NOMO-1 (cell line): Measurements from ENCODE around the gene ZMIZ1.

ENCODE experiments used
- DNase-seq, 2 experiments: peaks; one replicate each; lab custom pipeline; 2025; ENCODE audit not compliant: unreplicated experiment in 2 of 2; lab: John Stamatoyannopoulos, UW

Gene ZMIZ1

DNA sequence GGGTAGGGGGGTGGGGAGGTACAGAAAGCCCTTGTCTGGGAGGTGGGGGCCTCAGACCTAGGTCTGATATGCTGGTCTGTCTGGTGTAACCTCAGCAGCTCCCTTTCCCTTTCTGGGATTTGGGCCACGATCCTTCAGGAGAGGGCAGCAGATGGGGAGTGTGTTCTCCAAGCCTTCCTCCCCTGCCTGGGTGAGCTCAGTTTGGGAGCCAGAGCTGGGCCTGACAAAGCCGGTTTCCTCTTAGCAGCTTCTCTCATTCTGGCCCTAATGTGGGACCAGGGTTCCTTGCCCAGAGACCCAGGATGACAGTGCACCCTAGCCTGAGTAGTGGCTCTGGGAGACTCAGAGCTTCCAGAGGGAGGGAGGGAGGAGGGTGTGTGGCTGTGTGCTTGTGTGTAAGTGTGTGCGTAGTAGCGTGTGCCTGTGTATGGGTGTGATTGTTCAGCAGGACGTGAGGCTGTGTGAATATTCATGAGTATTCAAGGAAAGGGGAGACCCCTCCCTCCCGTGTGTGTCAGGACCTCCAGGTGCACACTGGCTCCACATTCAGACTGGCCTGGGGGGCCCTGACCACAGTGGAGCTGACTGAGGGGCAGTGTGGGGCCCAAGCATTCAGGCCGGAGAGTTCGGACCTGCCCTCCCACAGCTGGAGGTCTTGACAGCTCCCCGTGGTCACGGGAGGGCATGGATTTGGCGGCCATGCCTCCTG, 96.5 kb downstream of the ZMIZ1 start:
- DNase-seq = no peak

DNA sequence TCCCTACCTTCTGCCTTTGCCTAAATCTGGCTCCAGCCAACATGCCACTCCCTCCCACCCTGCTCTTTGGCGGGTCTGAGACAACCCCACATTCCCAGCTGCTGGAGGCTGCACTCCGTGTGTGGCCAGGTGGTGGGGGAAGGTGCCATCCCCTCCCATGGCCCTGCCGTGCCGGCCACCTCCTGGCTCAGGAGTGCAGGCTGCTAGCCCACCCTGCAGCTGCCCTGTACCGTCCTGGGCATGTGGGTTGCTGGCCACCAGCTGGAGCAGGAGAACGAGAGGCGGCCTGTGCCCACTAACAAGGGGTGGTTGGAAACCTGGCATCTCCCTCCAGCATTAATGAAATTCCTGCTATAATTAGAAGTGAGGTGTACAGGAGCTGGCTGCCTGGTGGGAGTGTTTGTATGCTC, 97.6 kb downstream of the ZMIZ1 start:
- no peak for DNase-seq

DNA sequence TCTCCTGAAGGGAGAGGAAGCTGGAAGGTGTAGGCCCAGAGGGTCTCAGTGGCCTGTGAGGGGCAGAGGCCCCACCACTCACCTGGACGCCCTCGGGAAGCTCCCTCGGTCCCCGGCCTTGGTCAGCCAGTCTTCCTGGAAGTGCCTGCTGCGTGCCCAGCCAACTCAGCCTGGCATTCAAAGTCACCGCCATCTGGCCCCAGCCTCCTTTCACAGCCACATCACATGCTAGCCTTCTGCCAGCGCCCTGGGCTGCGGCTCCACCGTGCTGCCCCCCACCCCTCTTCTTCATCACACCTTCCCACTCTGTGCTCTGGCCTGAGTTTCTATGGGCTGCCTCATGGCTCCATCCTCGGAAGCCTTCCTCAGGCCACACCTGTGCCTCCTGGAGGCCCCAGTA, 98.0 kb downstream of the ZMIZ1 start:
- no peak for DNase-seq

DNA sequence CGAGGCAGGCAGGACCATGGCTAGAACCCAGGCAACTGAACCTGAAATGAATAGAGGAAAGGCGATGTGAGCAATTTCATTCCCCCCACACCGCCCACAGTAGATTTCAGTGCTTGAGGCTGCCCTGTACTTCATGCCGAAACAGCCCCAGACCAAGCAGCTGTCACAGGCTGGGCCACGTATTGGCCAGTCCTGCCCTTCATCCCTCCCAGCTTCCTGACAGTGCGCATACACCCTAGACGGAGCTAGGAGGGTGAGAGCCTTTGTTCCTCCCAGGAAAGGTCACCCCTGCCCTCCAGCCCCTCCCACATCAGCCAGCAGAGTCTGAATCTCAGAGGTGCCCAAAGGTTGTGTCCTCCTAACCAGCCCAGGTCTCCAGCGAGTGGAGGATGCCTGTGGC, 98.8 kb downstream of the ZMIZ1 start:
- no peak for DNase-seq

DNA sequence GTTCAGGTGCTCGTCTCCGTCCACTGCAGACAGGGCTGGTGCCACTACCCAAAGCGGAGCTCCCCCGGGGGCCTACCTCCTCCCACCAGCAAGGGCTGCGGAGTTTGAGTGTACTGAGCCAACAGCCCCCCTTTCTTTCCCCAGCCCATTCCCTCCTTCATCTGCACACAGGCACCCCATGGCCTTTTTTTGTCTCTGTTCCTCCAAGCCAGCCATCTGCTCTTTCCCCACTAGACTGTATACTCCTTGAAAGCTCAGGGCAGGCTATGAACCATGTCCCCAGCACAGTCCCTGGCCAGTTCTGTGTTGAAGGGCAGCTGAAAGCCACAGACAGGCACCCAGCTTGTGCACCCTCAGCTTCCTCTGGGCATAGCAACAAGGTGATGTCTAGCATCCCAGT, 99.4 kb downstream of the ZMIZ1 start:
- no peak for DNase-seq

DNA sequence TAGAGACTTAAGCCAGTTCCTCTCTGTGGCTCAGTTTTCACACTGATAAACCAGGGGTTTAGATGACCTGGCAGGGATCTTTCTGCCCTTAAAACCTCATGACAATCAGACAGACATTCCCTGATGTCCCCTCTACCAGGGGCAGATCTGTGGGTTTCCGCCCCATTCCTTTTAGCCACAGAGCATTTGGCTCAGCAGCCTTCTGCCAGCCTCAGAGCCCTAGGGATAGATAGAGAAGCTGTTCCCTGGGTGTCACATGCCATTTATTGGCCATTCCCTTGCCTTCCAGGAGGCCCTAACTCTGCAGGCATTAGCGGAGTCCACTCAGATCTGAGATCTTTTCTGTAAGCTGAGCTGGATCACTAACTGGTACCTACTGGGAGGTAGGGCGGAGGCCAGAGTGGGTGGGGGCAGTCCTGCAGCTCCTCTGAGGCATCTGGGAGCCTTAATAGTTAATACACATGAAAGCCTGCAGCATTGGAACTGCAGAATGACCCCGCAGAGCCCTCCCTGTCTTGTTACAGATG, 101.5 kb downstream of the ZMIZ1 start:
- DNase-seq = no peak

DNA sequence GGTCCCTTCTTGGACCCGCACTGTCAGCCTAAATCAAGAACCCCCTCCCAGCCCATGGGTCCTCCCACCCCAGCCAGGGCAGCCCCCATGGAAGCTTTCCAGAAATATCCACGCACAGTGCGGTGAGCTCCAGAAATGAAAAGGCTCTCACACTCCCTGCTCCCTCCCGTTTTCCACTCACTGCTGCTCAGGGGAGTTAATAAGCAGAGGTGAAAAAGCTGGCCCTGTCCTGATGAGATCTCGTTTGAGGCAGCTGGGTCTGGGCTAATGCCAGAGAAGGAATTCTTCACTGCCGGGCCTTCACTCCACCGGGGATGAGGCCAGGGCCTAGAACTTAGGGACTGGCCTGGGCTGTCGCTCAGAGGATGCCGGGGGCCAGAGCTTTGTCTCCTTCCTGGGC, 102.2 kb downstream of the ZMIZ1 start:
- no peak for DNase-seq

DNA sequence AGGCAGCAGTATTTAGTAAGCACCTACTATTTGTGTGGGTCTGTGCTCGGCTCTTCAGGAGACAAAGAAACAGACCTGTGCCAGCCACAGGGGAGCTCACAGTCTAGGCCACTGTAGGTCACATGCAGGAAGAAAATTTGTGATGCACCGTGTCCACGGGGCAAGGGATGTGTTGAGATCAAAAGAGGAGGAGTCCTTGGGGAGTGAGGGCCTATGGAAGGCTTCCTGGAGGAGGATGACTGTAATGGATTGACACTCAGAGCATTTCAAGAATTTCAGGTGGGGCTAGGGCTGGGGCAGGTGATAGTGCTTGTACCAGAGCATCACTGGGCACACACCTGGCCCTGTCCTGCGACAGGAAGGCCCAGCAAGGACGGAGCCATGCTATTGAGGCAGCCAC, 102.7 kb downstream of the ZMIZ1 start:
- DNase-seq = no peak

DNA sequence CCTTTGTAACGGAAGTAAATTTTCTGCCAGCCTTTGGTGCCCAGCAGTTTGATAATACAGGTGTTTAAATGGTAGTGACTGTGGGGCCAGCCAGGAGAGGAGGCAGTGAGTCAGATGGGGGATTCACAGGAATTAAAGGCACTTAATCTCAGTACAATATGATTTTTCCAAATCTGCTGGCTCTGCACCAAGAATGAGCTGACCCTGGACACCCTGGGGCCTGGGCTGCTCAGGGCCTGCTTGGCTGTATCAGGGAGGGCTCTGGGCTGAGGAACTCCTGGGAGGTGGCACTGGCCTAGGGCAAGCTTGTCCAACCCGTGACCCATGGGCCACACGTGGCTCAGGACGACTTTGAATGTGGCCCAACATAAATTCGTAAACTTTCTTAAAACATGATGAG, 104.1 kb downstream of the ZMIZ1 start:
- no peak for DNase-seq

DNA sequence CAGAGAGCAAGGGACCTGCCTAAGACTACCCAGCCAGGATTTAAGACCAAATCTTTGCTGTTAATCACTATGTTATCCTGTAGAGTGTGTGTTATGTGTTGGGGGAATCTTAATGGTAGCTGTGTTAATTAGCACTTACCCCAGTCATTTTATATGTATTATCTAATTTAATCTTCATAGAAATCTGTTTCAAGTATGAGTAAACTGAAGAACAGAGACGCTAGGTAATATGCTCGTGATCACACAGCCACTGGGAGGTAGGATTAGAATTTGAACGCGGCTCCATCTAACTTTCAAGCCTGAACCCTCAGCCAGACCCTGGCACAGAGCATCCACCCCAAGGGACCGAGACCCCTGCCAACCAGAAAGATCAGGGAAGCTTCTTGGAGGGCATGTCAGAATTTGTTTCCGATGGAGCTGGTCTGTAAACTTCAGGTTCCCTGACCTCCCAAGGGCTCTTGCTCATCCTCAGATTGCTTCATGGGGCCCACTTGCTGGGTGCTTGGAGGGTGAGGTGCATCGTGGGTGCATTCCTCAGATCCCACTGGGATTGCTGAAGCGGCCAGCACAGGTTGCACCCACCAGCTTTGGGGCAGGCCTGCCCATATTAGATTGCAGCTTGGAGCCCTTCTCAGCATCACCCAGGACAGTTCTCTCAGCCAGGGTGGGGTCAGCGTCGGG, 105.0 kb downstream of the ZMIZ1 start:
- DNase-seq = no peak

DNA sequence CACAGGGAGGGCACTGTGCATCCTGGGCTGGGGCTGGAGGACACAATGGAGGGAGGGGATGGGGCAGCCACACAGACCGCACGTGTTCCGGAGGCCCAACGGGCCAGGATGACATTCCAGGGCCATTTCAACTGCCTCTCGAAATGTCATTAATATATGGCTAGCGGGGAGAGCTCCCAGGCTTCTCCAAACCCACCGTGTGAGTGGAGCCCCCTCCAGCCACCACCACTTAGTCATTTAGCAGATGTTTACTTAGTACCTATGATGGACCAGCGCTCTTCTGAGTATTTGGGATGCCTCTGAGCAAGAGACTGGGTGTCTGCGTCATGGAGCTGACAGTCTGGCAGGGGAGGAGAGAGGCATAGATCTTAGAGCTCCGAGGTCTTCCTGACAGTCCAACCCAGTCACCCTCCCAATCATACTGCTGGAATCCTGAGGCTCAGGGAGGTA, 107.3 kb downstream of the ZMIZ1 start:
- no peak for DNase-seq

DNA sequence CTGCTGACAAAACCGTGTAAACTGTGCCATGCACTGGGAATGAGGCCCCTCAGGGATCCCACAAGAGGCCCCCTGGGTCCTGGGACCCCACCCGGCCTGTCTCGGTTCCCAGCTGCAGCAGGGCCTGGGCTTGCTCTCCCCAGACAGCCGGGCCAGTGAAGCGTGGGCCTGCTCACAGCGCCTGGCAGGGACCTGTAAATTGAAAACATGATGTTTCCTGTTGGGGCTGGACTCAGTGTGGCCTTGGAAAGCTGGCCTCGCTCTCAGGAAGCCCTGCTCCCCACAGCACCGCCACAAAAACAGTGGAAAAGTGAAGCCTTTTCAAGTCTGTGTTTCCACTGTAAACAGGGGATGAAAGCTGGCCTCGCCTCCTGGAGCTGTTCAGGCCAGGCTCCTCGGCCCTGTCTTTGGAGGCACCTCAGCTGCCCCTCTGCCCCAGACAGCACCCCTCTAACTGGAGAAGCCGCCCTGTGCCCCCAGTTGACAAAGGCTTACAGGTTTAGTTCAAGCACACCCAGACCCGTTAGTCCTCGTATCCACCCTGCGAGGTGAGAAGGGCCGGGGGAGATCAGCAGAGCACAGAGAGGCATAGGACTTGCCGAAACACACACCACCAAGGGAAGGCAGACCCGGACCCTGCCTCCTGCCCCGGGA, 108.3 kb downstream of the ZMIZ1 start:
- no peak for DNase-seq

DNA sequence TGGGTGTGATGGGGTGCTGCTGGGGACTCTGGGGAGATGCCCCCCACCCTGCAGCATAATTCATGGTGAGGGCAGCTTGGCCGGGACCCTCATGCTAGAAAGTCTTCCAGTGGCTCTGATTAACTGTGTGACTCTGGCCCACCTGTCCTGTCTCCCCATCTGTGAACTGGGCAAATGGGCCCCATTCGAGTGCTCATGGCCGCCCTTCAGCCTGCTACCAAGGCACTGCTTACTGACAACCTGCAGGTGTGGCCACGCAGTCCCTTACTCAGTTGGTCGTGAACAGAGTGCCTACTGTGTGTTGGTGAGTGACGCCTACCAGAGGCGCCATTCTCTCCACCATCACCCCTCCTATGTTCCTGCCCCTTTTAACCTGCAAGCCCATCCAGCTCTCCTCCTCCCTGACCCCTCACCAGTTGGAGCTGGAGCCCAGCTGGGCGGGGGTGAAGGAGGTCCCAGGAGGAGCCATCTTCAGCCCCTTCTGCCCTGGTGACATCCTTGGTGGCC, 109.4 kb downstream of the ZMIZ1 start:
- no peak for DNase-seq

DNA sequence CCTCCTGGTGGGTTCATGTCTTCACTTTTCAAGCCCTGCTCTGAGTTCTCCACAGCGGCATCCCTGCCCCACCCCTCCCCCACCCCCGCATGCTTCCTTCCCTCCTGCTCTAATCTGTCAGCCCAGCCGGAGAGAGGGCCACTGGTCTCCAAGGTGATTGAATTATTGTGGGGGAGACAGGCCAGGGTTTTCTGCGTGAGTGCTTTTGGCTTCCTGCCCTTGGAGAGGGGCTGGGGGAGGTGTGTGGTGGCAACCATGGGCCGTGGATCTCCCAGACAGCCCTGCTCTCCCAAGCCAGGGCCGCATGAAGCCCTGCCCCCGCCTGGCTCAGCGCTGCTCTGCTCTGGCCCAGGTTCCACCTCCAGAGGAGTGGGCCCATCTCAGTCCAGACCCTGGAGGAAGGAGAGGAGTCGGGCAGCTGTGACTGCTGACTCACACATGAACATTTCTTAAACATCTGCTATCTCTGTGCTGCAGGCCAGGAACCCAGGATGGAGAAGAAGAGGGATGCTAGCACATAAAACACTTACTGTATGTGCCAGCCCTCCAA, 109.9 kb downstream of the ZMIZ1 start:
- DNase-seq = no peak

DNA sequence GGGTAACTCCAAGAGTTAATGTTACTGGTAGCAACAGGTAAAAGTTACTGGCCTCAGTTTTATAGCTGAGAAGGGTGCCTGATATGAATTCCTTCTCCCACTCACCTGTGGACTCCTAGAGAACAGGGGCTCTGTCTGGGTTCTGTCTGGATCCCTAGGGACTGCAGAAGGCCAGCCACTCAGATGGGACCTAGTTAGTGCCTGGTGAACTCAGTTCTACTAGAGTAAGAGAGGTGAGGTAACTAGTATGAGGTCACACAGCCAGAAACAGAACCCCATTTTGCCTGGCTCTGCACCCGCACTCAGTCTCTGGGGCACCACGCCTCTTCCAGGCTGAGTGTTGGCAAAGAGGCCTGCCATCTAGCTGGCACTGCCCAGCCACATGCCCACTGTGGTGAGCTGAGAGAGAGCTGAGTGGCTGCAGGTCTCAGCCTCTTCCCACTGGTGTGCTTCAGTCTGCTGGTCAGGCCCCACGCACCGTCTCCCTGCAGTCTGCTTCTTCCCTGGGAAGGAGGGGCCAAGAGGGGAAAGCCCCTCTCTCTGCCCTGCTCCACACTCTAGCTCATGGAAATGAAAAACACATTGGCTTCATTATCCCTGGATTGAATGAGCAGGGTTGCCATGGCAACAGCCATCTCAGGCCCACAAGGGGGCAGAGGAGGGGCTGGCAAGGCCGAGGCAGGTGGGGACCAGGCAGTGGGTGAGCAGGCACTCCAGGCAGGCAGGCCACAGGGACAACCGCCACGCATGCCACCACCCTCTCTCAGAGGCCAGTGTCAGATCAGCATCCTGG, 110.6 kb downstream of the ZMIZ1 start:
- DNase-seq = no peak

DNA sequence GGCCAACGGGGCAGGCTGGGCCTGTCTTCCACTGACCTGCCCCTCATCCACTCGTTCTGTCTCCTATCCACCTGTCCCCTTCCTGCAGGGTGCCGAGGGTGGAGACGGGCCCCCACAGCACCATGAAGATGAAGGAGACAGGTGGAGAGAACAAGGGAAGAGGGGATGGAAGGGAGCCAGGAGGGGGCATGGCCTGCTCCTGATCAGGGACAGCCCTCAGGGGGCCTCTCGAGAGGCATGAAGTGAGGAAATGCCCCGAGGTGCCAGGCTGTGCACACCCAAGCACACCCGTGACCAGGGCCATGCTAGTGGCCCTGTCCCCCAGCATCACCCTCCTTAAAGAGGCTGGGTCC, 111.2 kb downstream of the ZMIZ1 start:
- DNase-seq = no peak

DNA sequence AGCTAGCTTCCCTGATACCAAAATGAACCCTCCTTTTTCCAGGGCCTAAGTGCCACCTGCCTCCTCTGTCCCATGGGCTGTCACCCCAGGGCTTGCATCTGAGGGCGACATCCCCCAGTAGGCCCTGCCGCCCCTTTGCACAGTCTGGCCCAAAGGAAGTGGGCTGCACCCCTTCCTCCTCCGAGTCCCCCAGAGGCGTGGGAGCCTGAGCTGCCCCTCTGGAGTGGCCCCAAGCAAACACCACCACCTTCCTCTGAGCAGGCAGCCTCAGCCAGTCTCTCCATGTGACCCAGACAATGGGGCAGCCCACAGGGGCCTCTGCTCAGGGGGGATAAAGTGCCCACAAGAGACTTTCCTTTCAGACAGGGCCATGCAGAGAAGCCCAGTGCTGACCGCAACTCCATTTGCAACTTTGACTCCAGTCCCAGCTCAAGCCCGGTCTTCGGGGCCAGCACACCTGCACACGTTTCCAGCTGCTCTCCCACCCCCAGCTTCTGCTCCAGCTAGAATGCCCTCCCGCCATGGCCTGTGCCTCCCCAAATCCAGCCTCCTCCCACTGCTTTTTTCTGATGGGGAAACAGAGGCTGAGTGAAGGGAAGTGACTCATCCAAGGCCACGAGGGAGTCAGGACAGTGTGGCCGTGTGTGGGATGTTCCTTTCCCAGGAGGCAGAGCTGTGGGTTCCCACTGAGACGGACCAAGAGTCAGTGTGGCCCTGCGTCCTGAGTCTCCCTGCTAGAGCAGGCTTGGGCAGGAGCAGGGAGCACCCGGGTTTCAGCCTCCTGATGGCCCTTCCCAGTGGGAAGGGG, 111.9 kb downstream of the ZMIZ1 start:
- no peak for DNase-seq

DNA sequence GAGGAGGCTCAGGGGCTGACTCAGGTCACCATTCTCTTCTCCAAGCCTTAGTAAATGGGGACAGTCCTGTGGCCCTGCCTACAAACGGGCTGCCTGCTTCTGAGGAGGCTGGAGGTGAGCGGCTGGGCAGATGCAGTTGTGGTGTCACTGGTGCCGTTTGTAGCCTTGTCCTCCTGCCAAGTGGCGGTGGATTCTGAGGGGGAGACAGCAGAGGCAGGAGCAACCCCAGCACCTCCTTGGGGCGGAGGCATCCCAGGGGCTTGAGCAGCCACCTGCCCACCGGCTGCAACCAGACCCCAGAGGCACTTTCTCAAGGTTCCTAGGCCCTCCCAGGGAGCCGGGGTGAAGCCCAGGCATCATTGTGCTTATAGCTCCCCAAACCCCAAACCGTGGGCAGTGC, 112.5 kb downstream of the ZMIZ1 start:
- no peak for DNase-seq

DNA sequence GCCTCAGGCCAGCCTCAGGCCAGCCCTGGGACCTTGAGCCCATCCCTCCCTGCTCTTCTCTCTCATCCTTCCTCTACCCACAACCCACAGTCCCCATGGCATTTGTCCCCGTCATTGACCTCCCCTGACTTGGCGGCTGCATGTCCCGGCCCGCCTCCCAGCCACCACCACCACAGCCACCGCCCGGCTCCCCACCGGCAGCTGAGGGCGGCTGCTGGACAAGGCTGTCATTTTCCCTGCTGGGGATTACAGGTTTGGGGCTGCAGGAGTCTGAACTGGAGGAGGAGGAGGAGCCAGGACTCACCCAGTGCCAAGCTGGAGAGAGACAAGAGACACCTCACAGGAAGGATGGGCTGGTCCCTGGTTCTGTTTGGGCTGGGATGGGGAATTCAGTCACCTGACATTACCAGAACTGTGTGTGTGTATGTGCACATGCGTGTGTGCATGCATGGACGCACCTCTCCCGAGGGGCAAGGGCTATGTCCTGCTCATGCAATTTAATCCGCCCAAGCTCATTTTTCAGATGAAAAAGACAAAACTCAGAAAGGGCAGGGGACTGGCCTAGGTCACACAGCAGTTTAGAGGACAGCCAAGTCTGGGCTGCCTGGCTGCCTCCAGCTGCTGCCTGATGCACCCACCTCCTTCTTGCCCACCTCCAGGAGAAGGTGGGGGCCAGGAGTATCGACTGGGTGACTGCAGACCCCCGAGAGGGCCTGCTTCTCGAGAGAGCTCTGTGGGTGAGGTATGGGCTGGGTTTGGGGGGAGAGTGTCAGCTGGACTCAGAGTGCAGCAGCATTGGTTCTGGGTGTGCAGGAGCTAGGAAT, 113.1 kb downstream of the ZMIZ1 start:
- DNase-seq = no peak
